HCEC 1CT (cell line): ENCODE data around the gene NDUFA12.

Source experiments
- DNase-seq: peaks from one replicate; pipeline ENCODE4 v3.0.0-alpha.2; 2017

Gene NDUFA12

DNA sequence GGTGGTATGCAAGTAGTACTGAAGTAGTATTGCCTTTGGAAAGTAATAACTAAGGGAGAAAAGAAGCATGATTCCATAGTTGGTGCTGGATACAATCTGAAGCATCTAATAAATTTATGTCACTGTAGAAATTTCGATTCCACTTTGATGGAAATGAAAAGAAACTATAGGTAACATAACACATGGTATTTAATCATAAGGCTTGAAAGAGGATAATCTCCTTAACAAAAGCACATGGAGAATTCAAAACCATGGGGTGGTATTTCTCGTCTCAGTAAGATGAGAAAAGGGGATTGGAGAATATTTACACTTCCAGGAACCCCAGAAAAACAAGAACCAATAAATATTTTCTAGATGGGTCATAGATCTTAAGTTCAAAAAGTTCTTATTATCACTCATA is 72.7 kb downstream of the NDUFA12 start:
- no peak for DNase-seq

DNA sequence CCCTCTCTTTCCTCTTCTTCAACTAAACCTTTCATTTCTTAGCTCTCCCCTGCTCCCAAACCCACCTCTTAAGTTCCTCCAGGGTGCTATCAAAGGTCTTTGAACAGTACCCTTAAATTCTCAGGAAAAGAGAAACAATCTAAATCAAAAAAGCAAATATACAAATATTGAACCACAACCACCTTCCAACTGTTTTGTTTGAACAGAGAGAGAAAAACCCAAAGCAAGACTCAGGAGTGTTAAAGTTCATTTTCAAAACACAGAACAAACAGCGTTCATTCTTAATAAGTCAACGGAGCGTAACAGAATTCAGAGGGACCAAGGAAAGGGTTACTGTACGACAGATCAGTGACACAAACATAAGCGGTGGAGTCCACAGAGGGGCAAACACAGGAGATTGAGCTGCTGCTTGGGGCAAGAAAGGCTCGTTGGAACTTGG is 73.3 kb downstream of the NDUFA12 start:
- DNase-seq = no peak

DNA sequence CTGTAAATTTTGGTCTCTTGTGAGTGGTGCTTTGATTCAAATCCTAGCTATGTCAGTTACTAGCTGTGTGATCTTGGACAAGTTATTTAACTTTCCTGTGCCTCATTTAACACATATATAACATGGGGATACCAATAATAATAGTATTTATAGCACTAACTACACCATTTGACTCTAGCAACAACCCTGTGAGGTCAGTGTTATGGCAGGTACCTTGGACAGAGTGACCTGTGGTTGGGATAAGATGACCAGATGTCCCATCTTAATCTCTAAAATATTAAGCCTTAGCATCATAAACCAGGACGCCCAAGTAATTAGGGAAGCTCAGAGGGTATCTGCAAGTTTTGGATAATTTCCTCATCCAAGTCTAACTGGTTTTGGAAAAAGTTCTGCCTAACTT is 73.7 kb downstream of the NDUFA12 start:
- DNase-seq = no peak

DNA sequence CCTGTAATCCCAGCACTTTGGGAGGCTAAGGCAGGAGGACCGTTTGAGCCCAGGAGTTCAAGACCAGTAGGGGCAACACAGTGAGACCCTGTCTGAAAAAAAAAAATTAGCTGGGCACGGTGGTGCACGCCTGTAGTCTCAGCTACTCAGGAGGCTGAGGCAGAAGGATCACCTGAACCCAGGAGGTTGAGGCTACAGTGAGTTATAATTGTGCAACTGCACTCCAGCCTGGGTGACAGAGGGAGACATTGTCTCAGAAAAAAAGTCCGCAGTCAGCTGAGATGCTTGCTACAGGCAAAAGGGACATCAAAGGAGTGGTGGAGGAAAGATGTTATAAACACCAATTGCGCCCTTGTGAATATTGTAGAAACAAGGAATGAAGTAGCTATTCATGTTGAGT is 77.8 kb downstream of the NDUFA12 start:
- DNase-seq = no peak

DNA sequence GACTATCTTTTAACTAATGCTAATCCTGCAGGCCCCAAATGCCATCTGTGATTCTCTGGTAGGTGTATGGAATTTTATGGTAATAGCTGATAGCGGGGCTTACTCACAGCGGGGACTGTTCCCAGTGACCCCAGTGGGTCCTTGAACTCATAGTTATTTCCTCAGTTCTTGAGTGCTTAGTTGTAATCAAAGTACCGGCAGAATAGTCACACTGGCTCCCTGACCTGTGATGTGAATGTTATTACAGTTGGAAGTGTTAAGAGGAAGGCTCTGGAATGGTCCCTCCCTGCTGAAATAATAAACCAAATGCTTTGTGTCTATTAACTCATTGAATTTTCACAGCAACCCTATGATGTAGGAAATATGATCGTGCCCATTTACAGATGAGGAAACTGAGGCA is 78.3 kb downstream of the NDUFA12 start:
- no peak for DNase-seq

DNA sequence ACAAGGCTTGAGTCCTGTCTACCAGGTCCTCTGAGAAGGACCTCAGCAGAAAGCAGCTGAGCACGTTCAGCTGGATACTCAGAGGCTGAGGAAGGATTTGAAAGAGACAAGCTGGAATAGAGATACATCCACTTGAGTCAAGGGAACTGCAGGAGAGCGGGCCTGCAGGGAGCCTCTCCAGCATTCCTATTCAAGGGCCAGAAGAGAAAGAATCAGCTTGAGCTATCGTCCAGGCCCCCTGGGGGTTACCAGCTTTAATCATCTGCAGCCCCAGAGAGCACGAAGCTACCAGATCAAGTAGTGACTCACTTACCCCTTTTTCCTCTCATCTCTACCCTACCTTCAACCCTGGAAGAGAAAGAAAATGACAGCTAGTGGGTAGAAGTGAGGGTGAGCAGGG is 80.9 kb downstream of the NDUFA12 start:
- no peak for DNase-seq
